Measurements from ENCODE around the gene M1AP.

DNA sequence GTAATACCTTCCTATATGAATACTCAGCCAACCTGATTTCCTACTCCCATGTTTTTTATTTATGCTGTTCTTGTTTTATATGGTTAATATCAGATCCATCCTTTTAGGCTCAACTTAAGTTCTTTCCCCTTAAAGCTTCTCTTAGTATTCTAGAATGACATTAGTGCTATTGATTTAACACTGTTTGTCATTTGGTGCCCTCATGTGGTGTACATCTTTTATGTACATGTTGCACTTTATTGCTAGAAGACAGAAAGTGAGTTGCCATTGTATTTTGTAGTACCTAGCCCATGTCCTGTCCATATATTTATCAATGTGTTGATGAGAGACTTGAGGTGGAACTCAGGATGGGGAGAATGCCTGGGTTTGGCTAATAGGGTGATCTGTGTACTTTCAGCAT, 115.9 kb downstream of the M1AP start:
- no peak for TF ChIP-seq EZH2 (IDR thresholded peaks at IDR 0.05; ENCODE audit: low read length, unreplicated experiment)
- TF ChIP-seq, protein P1, sequence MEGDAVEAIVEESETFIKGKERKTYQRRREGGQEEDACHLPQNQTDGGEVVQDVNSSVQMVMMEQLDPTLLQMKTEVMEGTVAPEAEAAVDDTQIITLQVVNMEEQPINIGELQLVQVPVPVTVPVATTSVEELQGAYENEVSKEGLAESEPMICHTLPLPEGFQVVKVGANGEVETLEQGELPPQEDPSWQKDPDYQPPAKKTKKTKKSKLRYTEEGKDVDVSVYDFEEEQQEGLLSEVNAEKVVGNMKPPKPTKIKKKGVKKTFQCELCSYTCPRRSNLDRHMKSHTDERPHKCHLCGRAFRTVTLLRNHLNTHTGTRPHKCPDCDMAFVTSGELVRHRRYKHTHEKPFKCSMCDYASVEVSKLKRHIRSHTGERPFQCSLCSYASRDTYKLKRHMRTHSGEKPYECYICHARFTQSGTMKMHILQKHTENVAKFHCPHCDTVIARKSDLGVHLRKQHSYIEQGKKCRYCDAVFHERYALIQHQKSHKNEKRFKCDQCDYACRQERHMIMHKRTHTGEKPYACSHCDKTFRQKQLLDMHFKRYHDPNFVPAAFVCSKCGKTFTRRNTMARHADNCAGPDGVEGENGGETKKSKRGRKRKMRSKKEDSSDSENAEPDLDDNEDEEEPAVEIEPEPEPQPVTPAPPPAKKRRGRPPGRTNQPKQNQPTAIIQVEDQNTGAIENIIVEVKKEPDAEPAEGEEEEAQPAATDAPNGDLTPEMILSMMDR (conservative IDR thresholded peaks at IDR 0.05; ENCODE audit: low read depth, low read length), result peak; percentile 68
- no peak for TF ChIP-seq EZH2phosphoT487 (IDR thresholded peaks at IDR 0.05; ENCODE audit: borderline replicate concordance, low read length)
